HL-60 (cell line): Measurements from ENCODE around the gene DHRSX.
"Not testable (repeated sequence)": the region's sequence is repeated elsewhere in the genome, so short reads cannot be mapped to it uniquely, and the experiment has no call there.

ENCODE experiments used
- CTCF ChIP-seq: IDR thresholded peaks from one replicate; pipeline ENCODE4 v1.5.1; 2011; ENCODE audit warnings: low read length, control low read depth, inconsistent platforms; ENCODE audit not compliant: insufficient read depth
- POLR2AphosphoS5 ChIP-seq: IDR thresholded peaks from 2 replicates; pipeline ENCODE4 v1.6.1; 2012; ENCODE audit warnings: low read depth
- TF ChIP-seq, protein P1 (sequence below): IDR thresholded peaks from 2 replicates; pipeline ENCODE4 v1.6.1; 2012; ENCODE audit warnings: low read depth; ENCODE audit not compliant: insufficient replicate concordance

GRCh38 chrX:2241496-2241895 is 259.3 kb downstream of the DHRSX start:
- TF ChIP-seq CTCF, POLR2AphosphoS5: not testable (repeated sequence)
- TF ChIP-seq, protein P1, sequence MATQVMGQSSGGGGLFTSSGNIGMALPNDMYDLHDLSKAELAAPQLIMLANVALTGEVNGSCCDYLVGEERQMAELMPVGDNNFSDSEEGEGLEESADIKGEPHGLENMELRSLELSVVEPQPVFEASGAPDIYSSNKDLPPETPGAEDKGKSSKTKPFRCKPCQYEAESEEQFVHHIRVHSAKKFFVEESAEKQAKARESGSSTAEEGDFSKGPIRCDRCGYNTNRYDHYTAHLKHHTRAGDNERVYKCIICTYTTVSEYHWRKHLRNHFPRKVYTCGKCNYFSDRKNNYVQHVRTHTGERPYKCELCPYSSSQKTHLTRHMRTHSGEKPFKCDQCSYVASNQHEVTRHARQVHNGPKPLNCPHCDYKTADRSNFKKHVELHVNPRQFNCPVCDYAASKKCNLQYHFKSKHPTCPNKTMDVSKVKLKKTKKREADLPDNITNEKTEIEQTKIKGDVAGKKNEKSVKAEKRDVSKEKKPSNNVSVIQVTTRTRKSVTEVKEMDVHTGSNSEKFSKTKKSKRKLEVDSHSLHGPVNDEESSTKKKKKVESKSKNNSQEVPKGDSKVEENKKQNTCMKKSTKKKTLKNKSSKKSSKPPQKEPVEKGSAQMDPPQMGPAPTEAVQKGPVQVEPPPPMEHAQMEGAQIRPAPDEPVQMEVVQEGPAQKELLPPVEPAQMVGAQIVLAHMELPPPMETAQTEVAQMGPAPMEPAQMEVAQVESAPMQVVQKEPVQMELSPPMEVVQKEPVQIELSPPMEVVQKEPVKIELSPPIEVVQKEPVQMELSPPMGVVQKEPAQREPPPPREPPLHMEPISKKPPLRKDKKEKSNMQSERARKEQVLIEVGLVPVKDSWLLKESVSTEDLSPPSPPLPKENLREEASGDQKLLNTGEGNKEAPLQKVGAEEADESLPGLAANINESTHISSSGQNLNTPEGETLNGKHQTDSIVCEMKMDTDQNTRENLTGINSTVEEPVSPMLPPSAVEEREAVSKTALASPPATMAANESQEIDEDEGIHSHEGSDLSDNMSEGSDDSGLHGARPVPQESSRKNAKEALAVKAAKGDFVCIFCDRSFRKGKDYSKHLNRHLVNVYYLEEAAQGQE: not testable (repeated sequence)
